GM18870 (cell line): Measurements from ENCODE around the gene NOTCH4.
"Not testable (repeated sequence)": the region's sequence is repeated elsewhere in the genome, so short reads cannot be mapped to it uniquely, and the experiment has no call there.

Source experiments
- ATAC-seq: cut with Tn5 transposase; IDR thresholded peaks from one replicate; pipeline ENCODE4 v1.9.1; 2021; ENCODE audit warnings: moderate library complexity; ENCODE audit not compliant: unreplicated experiment

NOTCH4 gene

DNA sequence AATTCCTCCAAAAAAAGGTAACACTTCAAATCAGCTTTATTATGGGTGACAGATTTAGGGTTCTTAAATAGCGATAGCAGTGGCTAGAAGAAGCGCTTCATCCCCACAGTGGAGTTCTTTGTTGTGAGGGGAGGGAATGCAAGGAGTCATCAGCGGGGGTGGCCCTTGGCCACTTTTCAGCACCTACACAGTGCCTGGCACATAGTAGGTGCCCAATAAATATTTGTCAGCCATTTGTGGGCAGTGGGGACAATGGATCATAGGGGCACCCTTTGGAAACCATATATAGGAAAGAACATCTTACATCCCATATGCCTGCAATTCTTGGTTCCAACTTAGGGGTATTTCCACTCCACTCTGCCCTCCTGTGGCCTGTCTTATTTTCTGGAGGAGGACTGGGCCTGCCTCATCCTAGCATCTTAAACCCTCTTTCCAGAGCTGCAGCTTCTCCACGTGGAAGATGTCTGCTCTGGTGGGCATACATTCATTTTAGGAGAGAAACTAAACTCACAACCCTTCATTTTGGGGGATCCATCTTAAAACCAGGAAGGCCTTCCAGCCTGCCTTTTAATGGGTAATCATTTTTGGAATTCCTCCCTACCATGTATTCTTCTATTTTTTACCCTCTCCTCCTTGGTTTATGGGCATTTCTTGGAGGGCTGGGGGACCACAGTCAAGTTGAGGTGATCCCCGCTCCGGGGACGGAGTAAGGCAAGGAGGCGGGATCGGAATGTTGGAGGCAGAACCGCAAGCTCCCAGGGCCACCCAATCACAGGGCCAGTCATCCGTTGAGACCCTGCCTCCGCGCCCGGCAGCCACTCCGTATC, 28.8 kb downstream of the NOTCH4 start:
- ATAC-seq: no peak

DNA sequence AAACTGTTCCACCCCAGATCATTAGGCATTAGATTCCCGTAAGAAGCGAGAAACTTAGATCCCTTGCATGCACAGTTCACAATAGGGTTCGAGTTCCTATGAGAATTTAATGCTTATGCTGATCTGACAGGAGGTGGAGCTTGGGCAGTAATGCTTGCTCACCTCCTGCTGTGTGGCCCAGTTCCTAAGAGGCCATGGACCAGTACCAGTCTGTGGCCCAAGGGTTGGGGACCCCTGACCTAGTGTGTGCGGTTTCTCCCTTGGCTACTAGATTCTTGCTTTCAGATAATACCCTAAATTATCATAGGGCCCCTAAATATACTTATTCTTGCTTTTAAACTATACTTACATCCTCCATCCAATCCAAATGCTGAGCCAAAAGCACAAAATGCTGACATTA, 29.5 kb downstream of the NOTCH4 start:
- ATAC-seq: no peak

DNA sequence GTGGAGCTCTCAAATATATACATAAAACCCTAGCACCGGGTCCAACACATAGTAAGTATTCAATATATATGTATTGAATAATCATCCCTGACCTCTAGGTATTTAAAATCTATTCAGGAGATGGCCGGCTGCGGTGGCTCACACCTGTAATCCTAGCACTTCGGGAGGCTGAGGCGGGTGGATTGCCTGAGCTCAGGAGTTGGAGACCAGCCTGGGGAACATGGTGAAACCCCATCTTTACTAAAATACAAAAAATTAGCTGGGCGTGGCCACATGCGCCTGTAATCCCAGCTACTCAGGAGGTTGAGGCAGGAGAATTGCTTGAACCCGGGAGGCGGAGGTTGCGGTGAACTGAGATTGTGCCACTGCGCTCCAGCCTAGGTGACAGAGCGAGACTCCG, 30.8 kb downstream of the NOTCH4 start:
- ATAC-seq: not testable (repeated sequence)

DNA sequence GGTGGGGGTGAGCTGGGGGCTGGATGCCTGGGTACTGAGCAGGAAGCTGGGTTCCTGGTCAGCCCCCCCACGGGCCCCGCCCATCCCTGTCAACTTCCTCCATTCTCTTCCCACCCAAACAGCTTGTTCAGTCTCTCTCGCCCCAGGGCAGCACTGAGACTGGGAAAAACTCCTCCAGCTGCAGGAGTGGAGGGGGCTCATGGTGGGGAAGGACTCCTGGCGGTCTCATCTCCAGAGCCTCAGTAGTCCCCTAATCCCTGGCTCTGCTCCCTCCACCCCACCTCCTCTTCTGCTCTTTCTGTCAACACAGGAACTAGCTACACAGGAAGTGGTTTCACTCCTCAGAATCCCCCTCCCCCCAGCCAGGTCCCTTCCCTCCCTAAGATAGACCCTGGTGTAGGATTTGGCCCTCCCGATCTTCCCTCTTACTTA, 31.2 kb downstream of the NOTCH4 start, which contains the start of gene GPSM3:
TSS of gene GPSM3 (minus strand) at position 36 of the 432 bp plus-strand sequence. CDS start 130 bp downstream, outside the sequence.
- no peak for ATAC-seq

DNA sequence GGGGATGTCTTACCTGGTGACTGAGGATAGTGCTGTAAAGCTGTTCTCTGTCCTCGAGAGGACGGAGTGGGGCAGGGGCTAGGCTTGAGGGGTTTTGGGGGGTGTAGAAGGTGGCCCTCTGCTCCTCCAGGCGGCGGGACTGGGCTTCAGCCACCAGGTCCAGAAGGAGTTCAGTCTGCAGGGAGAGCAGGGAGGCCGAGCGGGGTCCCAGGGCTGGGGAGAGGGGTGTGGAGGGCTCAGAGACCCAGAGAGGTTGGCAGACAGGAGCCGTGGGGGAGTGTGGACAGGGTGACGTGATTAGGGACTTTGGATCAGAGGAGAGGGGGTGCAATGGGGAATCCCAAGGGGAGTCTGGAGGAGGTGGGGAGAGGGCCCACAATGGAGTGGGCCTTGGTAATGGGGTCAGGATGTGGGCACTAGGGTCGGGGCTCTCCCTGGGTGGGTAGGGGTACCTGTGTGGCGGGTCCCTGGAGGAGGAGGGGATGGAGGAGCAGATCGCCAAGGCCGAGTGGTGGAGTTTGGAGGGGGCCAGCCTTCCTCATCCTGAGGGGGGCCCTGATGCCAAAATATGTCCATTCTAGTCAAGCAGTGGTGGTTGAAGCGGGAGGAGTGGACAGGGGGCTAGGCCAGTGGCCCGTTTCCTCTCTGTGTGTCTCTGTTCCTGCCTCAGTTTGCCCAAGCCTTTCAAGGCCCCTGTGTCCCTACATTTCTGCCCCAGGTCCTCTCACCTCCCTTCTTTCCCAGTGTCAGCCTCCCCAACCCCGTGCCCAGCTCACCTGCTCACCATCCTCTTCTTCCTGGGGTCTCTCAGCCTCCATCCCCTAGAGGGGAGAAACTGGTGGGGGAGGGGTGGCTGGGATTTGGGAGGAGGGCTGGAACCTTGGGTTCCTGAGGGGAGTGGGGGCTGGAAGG, 31.9 kb downstream of the NOTCH4 start:
- ATAC-seq: no peak

DNA sequence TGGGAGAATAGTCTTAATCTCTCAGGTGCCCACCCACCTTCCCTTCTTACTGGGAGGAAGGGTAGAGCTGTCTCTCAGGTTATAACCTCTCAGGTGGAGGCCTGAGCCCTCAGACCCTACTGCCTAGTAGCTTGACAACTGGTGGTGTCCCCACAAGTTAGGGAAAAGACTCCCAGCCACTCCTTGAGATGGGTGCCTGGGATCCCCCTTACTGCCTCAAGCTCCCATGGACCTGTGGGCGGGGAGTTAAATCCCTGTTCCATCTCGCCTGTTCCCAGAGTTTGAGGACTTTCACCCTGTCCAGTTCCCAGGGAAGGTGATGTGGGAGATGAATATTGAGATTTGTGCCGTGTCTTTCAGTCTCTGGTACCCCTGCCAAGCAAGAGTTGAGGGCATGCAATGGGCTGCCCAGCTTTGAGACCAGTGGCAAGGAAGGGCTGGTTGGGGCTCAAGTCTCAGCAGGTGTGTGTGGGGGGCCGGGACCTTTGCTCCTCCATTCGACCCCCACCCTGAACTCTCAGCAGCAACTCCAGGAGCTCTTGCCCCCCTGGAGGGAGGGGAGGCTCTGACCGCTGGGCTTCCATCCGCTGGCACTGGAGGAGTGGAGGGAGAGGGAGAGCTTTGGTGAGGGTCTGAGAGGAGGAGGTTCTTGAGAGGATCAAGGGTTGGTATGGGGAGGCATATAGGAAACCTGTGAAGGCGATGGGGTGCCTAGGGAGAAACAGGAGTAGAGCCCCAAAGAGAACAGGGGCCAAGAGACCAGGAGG, 32.8 kb downstream of the NOTCH4 start:
- ATAC-seq: no peak

DNA sequence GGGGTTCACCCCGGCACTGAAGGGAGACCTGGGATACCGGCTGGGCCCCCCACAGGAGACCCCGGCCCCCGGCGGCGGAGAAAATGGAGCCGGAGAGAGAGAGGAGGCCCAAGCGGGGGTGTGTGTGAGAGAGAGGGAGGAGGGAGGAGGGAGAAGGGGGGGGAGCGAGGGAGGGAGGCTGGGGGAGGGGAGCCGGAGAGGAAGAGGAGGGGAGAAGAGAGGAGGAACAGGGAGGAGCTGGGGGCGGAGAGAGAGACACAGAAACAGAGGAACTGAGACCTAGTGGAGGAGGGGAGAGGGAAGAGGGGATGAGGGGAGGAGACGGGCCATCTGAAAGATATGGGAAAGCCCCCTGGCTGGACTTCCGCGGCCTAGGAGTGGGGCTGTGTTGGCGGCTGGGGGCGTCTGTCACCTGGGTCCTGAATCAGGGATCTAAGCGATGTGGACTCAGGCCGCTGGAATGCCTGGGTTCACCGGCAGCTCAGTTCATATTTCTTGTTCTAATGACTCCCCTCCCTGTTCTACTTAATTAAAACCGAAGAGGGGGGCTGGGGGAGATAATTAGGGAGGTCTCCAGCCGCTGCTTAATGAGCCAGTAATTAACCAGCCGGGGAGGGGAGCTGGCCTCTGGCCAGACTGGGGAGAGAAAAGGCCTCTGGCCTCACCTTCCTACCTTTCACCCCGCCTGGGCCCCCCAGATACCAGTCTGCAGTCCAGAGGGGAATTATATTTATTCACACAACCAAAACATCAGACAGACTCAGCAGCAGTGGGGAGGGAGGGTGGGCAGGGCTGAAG, 33.6 kb downstream of the NOTCH4 start, which contains the start of gene PBX2:
TSS of gene PBX2 (minus strand) at position 149 of the 798 bp plus-strand sequence. CDS start 287 bp downstream, outside the sequence.
- ATAC-seq: no peak

DNA sequence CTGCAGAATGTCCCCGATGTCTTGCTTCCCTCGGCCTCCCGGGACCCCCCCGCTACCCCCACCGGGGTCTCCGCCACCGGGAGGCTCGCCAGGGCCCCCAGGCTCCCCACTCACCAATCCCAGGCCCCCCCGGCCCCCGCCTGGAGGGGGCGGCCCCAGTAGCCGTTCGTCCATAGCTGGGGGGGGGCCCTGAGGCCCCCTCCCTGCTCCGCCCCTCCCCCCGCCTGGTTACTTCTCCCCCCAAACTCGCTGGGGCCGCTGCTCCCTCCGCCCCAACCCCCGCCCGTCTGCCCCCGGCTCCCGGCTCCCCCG, 34.2 kb downstream of the NOTCH4 start:
- ATAC-seq: no peak

DNA sequence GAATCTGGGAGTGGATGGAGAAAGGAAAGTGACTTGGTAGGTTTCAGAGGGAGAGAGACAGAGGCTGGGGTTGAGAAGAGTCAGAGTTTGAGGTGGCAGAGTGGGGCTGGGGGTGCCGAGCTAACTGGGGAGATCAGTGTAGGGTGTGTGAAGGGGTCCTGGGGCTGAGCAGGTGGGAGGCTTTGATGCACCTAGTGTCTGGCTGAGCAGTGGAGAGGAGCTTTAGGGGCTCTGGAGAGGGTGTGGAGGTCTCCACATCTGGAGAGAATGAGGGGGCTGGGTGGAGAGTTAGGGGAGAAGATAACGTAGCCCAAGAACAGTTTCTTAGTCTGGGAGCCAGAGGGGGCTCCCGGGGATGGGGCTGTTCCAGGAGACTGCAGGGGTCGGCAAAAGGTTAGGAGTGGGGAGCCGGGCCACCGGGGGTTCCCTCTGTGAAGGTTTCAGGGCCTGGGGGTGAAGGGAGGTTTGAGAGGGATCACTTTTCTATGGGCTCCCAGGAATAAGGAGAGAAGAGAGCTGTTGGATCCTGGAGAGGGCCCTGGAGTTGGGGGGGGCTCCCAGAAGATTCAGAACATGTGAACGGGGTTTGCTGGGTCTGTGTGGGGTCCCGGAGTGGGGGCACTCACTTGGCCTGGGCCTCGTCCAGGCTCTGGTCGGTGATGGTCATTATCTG, 34.7 kb downstream of the NOTCH4 start:
- ATAC-seq: no peak

DNA sequence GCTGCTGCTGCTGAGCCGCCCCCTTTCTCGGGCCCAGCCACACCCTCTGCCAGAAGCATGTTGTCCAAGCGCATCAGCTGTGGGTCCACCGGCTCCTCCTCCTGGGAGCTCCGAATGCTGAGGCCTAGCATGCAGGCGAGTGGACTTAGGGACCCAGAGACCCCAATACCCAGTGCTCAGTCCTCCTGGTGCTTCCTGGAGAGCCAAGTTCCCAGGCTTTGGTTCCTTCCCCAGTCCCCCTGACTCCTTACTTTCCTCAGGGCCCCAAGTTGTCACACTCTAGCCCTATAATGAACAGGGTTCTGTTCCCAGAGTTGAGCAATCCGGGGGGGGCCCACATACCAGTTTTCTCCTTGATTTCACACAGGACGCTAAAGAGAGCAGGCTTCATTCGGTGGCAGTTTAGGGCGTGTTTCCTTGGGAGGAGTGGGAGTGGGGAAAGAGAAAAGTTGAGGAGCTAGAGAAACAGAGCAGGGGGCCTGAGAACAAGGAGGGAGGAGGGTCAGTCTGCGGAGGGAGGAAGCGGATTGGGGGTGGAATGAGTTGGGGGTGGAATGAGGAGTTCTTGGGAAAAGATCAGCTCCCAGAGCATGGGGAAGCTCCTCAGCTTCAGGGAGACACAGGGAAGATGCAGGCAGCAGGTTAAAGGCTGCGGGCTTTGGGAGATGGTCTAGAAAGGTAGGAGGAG, 35.3 kb downstream of the NOTCH4 start:
- no peak for ATAC-seq

DNA sequence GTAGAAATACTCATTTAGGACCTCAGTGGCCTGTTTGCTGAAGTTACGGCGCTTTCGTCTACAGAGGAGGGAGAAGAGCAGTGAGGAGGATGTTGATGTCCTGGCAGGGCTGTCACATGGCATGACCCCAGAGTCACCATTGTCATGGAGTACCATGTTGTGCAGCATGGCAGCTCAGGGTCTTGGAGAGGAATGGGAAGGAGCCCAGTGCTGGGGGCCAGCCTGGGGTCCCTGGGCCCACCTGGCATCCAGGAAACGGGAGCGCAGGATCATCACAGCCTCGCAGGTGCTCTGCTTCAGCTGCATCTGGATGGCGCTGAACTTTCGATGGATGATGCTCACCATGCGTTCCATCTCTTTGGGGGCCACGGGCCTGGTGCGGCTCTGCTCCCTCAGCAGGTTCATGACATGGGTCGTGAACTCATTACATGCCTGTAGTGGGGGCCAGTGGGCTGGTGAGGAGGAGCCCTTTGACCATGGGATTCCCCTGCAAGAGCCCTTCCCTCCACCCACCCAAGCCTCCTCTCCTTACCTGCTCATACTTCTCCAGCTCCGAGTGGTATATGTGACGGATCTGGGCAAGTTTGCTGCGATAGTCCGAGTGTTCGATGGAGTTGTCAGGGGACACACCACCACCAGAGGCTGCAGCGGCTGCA, 36.0 kb downstream of the NOTCH4 start:
- not testable (repeated sequence) for ATAC-seq

DNA sequence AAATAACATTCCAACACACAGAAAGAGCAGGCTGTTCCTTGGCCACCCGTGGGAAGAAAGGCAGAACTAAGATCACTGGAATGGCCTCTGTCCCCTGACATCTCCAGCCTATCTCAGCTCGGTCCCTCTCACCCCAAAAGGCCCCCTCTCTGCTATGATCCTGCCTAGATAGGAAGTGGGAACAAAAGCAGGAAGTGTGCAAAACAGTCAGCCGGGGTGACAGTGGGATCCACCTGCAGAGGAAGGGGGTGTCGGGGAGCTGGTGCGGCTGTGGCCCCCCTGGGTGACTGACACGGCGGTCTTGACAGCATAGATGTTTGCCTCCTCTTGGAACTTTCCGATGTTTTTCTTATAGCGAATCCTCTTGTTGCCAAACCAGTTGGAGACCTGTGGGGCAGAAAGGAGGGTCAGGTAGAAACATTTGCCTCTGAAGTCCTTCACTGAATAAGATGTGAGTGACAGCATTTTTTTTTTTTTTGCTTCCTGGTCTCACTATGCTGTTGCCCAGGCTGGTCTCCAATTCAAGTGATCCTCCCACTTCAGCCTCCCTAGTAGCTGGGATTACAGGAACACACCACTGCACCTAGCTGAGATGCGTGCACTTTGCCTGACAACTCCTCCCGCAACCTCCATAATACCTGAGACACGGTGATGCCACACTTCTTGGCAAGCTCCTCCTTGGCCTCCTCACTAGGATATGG, 36.7 kb downstream of the NOTCH4 start:
- no peak for ATAC-seq

DNA sequence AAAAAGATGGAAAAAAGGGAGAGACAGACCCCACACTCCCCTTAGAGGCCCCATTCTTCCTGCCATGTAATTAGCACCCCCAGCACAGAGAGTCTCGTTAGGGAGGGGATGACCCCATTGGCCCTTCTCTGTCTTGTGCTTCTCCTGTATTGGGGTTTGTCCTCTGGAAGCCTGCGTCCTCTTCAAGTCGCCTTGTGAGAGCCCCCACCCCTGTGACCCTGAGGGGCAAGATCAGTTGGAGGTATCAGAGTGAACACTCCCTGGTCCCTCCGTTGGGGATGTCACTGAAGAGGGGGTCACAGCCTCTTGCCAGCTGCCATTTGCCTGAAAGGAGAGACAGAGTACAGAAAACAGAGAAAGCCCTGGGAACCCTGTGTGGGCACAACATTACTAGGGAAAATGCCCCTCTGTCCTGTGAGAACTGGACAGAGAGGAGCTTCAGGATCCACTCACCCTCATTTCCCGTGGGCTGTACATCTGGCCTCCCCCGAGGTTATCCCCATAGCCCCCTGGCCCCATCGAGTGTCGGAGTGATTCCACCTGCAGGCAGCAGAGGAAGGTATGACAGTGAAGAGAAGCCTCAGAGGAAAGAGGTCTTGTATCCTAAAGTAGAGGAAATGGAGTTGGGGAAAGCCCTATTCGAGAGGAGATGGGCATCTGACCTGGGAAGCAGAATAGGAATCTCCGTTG, 37.6 kb downstream of the NOTCH4 start:
- ATAC-seq: not testable (repeated sequence)

DNA sequence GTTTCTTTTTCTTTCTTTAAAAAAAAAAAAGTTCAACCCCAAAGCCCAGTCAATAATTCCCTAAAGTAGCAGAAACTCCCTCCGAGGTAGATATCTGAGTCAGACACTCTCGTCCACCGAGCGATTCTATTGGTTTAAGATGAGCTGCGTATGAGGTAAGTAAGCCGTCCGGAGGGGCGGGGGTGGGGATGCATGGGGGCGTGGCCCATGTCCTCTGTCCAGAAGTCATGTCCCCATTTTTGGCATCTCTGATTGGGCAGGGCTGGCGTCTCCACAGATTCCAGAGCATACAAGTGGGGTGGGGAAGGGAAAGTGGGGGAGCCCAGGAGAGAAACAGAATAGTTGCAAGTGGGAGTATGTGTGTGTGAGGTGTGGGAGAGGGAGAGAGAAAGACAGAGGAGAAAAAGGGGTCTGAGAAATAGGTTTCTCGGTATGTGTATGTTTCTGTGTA, 38.2 kb downstream of the NOTCH4 start:
- not testable (repeated sequence) for ATAC-seq

DNA sequence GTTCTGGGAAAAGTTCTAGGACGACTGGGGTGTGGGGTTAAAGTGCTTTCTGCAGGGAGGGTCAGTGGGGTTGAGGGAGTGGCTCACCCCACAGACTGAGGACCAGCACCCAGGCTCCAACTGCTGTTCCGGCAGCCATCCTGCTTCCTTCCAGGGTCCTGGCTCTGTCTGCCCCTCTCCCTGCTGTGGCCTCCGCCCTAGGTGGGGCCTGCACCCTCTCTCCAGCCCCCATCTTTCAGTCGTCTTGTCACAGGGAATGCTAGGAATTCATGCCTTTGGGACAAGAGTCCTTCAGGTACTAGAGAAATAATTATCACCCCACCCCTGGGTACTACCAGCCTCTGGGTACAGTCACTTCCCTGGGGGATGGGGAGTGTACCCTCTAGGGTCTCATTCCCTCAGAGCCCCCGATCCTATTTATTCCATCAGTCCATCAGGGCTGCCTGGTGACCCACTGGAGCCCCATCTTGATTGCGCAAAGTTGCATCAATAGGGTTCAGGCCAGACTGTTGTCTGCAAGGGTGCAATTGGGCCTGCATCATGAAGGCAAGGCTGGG, 39.7 kb downstream of the NOTCH4 start, which contains the start of gene AGER:
TSS of gene AGER (minus strand) at position 170 of the 557 bp plus-strand sequence. CDS start at position 139, 31 bp downstream.
- no peak for ATAC-seq

DNA sequence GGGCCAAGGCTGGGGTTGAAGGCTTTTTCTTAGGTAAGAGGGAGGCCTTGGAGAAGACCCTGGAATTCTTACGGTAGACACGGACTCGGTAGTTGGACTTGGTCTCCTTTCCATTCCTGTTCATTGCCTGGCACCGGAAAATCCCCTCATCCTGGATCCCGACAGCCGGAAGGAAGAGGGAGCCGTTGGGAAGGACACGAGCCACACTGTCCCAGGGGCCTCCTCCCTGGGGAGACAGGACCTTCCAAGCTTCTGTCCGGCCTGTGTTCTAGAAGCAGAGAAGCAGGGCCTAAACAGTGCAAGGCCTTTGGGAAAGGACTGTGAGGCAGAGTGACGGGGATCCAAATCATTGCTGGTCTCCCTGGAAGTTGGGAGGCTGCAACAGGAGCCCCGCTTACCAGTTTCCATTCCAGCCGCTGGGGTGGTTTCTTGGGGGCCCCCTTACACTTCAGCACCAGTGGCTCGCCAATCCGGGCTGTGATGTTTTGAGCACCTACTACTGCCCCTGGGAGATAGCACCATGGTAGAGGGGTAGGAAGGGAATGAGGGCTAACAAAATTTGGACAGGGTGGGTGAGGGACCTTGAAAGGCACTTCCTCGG, 40.3 kb downstream of the NOTCH4 start:
- ATAC-seq: no peak
